ENCODE results near the gene SNW1. TPM values are rescaled to one million over a fixed set of nuclear protein-coding genes. Genes with fewer than 3 reads are reported as not detected.

SNW1 gene
- total RNA-seq, 2 donors from 2014 or later = 69.6 to 81.9 TPM

GRCh38 chr14:77708749-77709148 is 52.2 kb downstream of the SNW1 start:
- peak overlapping the region; percentile 98 for H3K4me3 ChIP-seq
- no peak for DNase-seq
- H3K4me1 ChIP-seq = peaks cover 17% of the 10 kb centered on the region
- no peak for TF ChIP-seq CTCF (IDR thresholded peaks at IDR 0.05)
- intact Hi-C loops (cut with DNase I) = loop anchor here (2.0 to 10.0 kb wide), 2 partner anchors 54 to 254 kb away; partner anchors contain the start of genes AHSA1 and VIPAS39
- peaks cover 9% of the 10 kb centered on the region for H3K36me3 ChIP-seq
- no peak overlapping the region for H3K27ac ChIP-seq
- H3K9me3 ChIP-seq = no peaks in the 10 kb centered on the region
- peak overlapping the region; percentile 51 to 82 for H3K9ac ChIP-seq (ENCODE audit: low read depth in 2 of 2, low read length in 2 of 2)
- no peaks in the 10 kb centered on the region for H3K27me3 ChIP-seq

GRCh38 chr14:77707724-77708408 is 53.1 kb downstream of the SNW1 start, which contains the start of the genes ALKBH1 and SLIRP:
TSS of gene ALKBH1 (minus strand) at chr14:77708023. CDS start at chr14:77708004, 19 bp downstream.
TSS of gene SLIRP (plus strand) at chr14:77708103. CDS start at chr14:77708112, 9 bp downstream.
- H3K9ac ChIP-seq (ENCODE audit: low read depth in 2 of 2, low read length in 2 of 2) = peak within 1 kb of the TSS; percentile 71 to 82
- H3K36me3 ChIP-seq = peaks cover 9% of the 10 kb centered on the region
- peak; percentile 93 for DNase-seq
- no peaks in the 10 kb centered on the region for H3K9me3 ChIP-seq
- H3K27ac ChIP-seq = peak within 1 kb of the TSS; percentile 41
- H3K4me1 ChIP-seq = peaks cover 17% of the 10 kb centered on the region
- H3K4me3 ChIP-seq = peak within 1 kb of the TSS; percentile 98
- no peak for TF ChIP-seq CTCF (IDR thresholded peaks at IDR 0.05)
- intact Hi-C loops (cut with DNase I) = loop anchor here (2.0 to 10.0 kb wide), 2 partner anchors 53 to 253 kb away; partner anchors contain the start of genes AHSA1 and VIPAS39
- no peaks in the 10 kb centered on the region for H3K27me3 ChIP-seq

GRCh38 chr14:77707355-77707723 is 53.6 kb downstream of the SNW1 start:
- DNase-seq = peak; percentile 55
- peaks cover 9% of the 10 kb centered on the region for H3K36me3 ChIP-seq
- intact Hi-C loops (cut with DNase I) = loop anchor here (10.0 kb wide), 1 partner anchor 253 kb away; the partner anchor contains the start of genes AHSA1 and VIPAS39

GRCh38 chr14:77691259-77691658 is 69.7 kb downstream of the SNW1 start:
- no peak overlapping the region for H3K4me3 ChIP-seq
- intact Hi-C loops (cut with DNase I) = no loop called here
- no peaks in the 10 kb centered on the region for H3K4me1 ChIP-seq
- H3K36me3 ChIP-seq = no peaks in the 10 kb centered on the region
- no peaks in the 10 kb centered on the region for H3K27me3 ChIP-seq
- no peaks in the 10 kb centered on the region for H3K9me3 ChIP-seq
- no peak overlapping the region for H3K27ac ChIP-seq
- TF ChIP-seq CTCF (IDR thresholded peaks at IDR 0.05) = no peak
- H3K9ac ChIP-seq (ENCODE audit: low read depth in 2 of 2, low read length in 2 of 2) = no peak overlapping the region
- no peak for DNase-seq

More at GRCh38 chr14:77707355-77707723, 53.6 kb downstream of the SNW1 start:
- Histone ChIP-seq H3K27me3 (no peaks in the 10 kb centered on the region), H3K27ac (peak overlapping the region; percentile 41), H3K4me1 (peaks cover 17% of the 10 kb centered on the region), H3K9ac (ENCODE audit: low read depth in 2 of 2, low read length in 2 of 2) (peak overlapping the region; percentile 71 to 82), H3K9me3 (no peaks in the 10 kb centered on the region), H3K4me3 (peak overlapping the region; percentile 98)
- peak; percentile 23 for TF ChIP-seq CTCF (IDR thresholded peaks at IDR 0.05)

GRCh38 chr14:77682158-77682553 is 78.8 kb downstream of the SNW1 start:
- no peaks in the 10 kb centered on the region for H3K36me3 ChIP-seq
- peak overlapping the region; percentile 64 for H3K27ac ChIP-seq
- intact Hi-C loops (cut with DNase I) = no loop called here
- H3K9me3 ChIP-seq = no peaks in the 10 kb centered on the region
- H3K27me3 ChIP-seq = no peaks in the 10 kb centered on the region
- H3K4me1 ChIP-seq = peaks cover 5% of the 10 kb centered on the region
- no peak for DNase-seq
- H3K4me3 ChIP-seq = no peak overlapping the region
- TF ChIP-seq CTCF (IDR thresholded peaks at IDR 0.05) = no peak
- no peak overlapping the region for H3K9ac ChIP-seq (ENCODE audit: low read depth in 2 of 2, low read length in 2 of 2)
